K562 (cell line): ENCODE results near the gene SERTAD1. TPM values are rescaled to one million over a fixed set of nuclear protein-coding genes. Genes with fewer than 3 reads are reported as not detected.

Source experiments
- ATF7 ChIP-seq: fragments of 450-650 bp; IDR thresholded peaks from 2 replicates; pipeline ENCODE4 v1.7.1; 2014; ENCODE audit warnings: mild to moderate bottlenecking, moderate library complexity
- BHLHE40 ChIP-seq: IDR thresholded peaks from 2 replicates; pipeline ENCODE4 v1.6.1; 2011; ENCODE audit warnings: low read length, improper control_type of control experiment
- DLX4 ChIP-seq: fragments of 250-450 bp; sonication (Bioruptor Pico); IDR thresholded peaks from 2 replicates; pipeline ENCODE4 v1.6.1; 2021; ENCODE audit warnings: mild to moderate bottlenecking
- FUS ChIP-seq: fragments of 200-400 bp; formaldehyde crosslinking; optimal IDR thresholded peaks from 2 replicates; pipeline ENCODE3; 2017; ENCODE audit warnings: low read depth, low read length
- KDM5B ChIP-seq: fragments of 200-600 bp; sonication (generic); IDR thresholded peaks from 2 replicates; pipeline ENCODE4 v1.6.1; 2012; ENCODE audit warnings: low read depth, mild to moderate bottlenecking, moderate library complexity, low read length, control low read depth, inconsistent platforms; ENCODE audit not compliant: insufficient replicate concordance
- MTA3 ChIP-seq: fragments of 450-650 bp; formaldehyde crosslinking; IDR thresholded peaks from 2 replicates; pipeline ENCODE4 v1.6.1; 2017; ENCODE audit warnings: mild to moderate bottlenecking, borderline replicate concordance
- PREB ChIP-seq: sonication (generic); formaldehyde crosslinking; IDR thresholded peaks from 2 replicates; pipeline ENCODE4 v1.8.1; 2023; ENCODE audit warnings: mild to moderate bottlenecking, missing genetic modification reagents
- RBFOX2 ChIP-seq: fragments of 200-400 bp; formaldehyde crosslinking; IDR thresholded peaks from 2 replicates; pipeline ENCODE4 v1.6.1; 2017; ENCODE audit warnings: low read depth, mild to moderate bottlenecking, low read length, moderate library complexity
- USF2 ChIP-seq: sonication (generic); formaldehyde crosslinking; IDR thresholded peaks from 2 replicates; pipeline ENCODE4 v1.5.0; 2020; ENCODE audit warnings: missing genetic modification reagents
- ZBTB7A ChIP-seq: IDR thresholded peaks from 2 replicates; pipeline ENCODE4 v1.6.1; 2011; ENCODE audit warnings: low read depth, mild to moderate bottlenecking, low read length, moderate library complexity, borderline replicate concordance; ENCODE audit not compliant: control insufficient read depth
- ZNF449 ChIP-seq: fragments of 250-450 bp; sonication (Bioruptor Pico); IDR thresholded peaks from 2 replicates; pipeline ENCODE4 v1.8.0; 2022; ENCODE audit warnings: moderate library complexity, mild to moderate bottlenecking, inconsistent platforms
- polyA plus RNA-seq, 8 experiments: library from polyadenylated mRNA; depleted of rRNA in 4 of 8; stranded (reverse) in 5 of 8; unstranded in 3 of 8; fragments of >200 nt; fragmentation: Nextera tagmentation in 2 of 8; fragmentation: Illumina TruSeq in 1 of 8; extraction: Ambion mirVana in 2 of 8; extraction: Trizol in 1 of 8; gene quantifications; 2 replicates each; pipeline versions ENCODE4 v1.2.1 to v1.2.3, GENCODE V29; 2011 to 2014; ENCODE audit warnings: inconsistent platforms in 1 of 8, missing spikeins in 1 of 8
- total RNA-seq, 7 experiments: library from RNA; depleted of rRNA in 6 of 7; stranded (reverse); fragments of >200 nt in 6 of 7; fragmentation: Illumina TruSeq in 2 of 7; extraction: Trizol in 2 of 7; gene quantifications; 2 replicates each; pipeline versions ENCODE4 v1.2.1 to v1.2.3, GENCODE V29; 2011 to 2021; ENCODE audit warnings: low replicate concordance in 1 of 7
- TF ChIP-seq, protein P1 (sequence below): fragments of 450-650 bp; conservative IDR thresholded peaks from 2 replicates; pipeline ENCODE4 v1.6.1; 2016; ENCODE audit warnings: missing genetic modification characterization, low read depth, mild to moderate bottlenecking, missing compliant biosample characterization, moderate library complexity
- TF ChIP-seq, protein P2 (sequence below): fragments of 450-650 bp; formaldehyde crosslinking; IDR thresholded peaks from 2 replicates; pipeline ENCODE4 v1.4.0; 2020; ENCODE audit warnings: mild to moderate bottlenecking
- TF ChIP-seq, protein P3 (sequence below): fragments of 200-800 bp; sonication (Bioruptor generic); IDR thresholded peaks from 2 replicates; pipeline ENCODE4 v1.6.1; 2016; ENCODE audit warnings: missing genetic modification characterization, missing compliant biosample characterization

SERTAD1 gene
- total and polyA plus RNA-seq, 9 of the 15 experiments (the other 6 are each of a cell fraction or from before 2014, with no cell fraction given): 0.15 to 8.7 (median 4.9) TPM

GRCh38 chr19:40444000-40444824 is 18.4 kb upstream of the SERTAD1 start, which contains the start of gene SERTAD3 (continued):
- no peak for TF ChIP-seq ZNF449 (CRISPR knock-in tag)
- peak; percentile 55; the same call in 1 of the 2 replicates for TF ChIP-seq BHLHE40
- TF ChIP-seq ATF7: peak; percentile 87; the same call in 1 of the 2 replicates
- TF ChIP-seq, protein P1, sequence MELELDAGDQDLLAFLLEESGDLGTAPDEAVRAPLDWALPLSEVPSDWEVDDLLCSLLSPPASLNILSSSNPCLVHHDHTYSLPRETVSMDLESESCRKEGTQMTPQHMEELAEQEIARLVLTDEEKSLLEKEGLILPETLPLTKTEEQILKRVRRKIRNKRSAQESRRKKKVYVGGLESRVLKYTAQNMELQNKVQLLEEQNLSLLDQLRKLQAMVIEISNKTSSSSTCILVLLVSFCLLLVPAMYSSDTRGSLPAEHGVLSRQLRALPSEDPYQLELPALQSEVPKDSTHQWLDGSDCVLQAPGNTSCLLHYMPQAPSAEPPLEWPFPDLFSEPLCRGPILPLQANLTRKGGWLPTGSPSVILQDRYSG (tag): no peak
- TF ChIP-seq PREB (CRISPR knock-in tag): no peak
- no peak for TF ChIP-seq FUS
- TF ChIP-seq MTA3: peak; percentile 51; the same call in 1 of the 2 replicates
- TF ChIP-seq KDM5B: peak; percentile 76
- TF ChIP-seq ZBTB7A: peak; percentile 93
- TF ChIP-seq USF2 (CRISPR knock-in tag): no peak
- TF ChIP-seq DLX4 (CRISPR knock-in tag): no peak
- TF ChIP-seq, protein P2, sequence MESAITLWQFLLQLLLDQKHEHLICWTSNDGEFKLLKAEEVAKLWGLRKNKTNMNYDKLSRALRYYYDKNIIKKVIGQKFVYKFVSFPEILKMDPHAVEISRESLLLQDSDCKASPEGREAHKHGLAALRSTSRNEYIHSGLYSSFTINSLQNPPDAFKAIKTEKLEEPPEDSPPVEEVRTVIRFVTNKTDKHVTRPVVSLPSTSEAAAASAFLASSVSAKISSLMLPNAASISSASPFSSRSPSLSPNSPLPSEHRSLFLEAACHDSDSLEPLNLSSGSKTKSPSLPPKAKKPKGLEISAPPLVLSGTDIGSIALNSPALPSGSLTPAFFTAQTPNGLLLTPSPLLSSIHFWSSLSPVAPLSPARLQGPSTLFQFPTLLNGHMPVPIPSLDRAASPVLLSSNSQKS (CRISPR knock-in tag): no peak
- peak; percentile 94 for TF ChIP-seq RBFOX2
- TF ChIP-seq, protein P3, sequence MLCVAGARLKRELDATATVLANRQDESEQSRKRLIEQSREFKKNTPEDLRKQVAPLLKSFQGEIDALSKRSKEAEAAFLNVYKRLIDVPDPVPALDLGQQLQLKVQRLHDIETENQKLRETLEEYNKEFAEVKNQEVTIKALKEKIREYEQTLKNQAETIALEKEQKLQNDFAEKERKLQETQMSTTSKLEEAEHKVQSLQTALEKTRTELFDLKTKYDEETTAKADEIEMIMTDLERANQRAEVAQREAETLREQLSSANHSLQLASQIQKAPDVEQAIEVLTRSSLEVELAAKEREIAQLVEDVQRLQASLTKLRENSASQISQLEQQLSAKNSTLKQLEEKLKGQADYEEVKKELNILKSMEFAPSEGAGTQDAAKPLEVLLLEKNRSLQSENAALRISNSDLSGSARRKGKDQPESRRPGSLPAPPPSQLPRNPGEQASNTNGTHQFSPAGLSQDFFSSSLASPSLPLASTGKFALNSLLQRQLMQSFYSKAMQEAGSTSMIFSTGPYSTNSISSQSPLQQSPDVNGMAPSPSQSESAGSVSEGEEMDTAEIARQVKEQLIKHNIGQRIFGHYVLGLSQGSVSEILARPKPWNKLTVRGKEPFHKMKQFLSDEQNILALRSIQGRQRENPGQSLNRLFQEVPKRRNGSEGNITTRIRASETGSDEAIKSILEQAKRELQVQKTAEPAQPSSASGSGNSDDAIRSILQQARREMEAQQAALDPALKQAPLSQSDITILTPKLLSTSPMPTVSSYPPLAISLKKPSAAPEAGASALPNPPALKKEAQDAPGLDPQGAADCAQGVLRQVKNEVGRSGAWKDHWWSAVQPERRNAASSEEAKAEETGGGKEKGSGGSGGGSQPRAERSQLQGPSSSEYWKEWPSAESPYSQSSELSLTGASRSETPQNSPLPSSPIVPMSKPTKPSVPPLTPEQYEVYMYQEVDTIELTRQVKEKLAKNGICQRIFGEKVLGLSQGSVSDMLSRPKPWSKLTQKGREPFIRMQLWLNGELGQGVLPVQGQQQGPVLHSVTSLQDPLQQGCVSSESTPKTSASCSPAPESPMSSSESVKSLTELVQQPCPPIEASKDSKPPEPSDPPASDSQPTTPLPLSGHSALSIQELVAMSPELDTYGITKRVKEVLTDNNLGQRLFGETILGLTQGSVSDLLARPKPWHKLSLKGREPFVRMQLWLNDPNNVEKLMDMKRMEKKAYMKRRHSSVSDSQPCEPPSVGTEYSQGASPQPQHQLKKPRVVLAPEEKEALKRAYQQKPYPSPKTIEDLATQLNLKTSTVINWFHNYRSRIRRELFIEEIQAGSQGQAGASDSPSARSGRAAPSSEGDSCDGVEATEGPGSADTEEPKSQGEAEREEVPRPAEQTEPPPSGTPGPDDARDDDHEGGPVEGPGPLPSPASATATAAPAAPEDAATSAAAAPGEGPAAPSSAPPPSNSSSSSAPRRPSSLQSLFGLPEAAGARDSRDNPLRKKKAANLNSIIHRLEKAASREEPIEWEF (CRISPR knock-in tag): no peak
